H9 (cell line): ENCODE results near the gene SECTM1. TPM values are rescaled to one million over a fixed set of nuclear protein-coding genes. Genes with fewer than 3 reads are reported as not detected.
A peak's percentile ranks its signal among the peaks of the same experiment; 100 is the strongest.

ENCODE experiments used
- DNase-seq: peaks from one replicate; pipeline ENCODE4 v3.0.0-alpha.2; 2017
- H2AFZ ChIP-seq: one replicate; pipeline ENCODE4 v1.6.1; 2013; ENCODE audit warnings: mild to moderate bottlenecking, low read length, control low read depth, moderate library complexity
- H2AK5ac ChIP-seq: 2 replicates; pipeline ENCODE4 v1.6.1; 2013; ENCODE audit warnings: low read length, control low read depth, mixed read lengths; ENCODE audit not compliant: insufficient read length
- H2BK120ac ChIP-seq: one replicate; pipeline ENCODE4 v1.6.1; 2013; ENCODE audit warnings: low read depth, mild to moderate bottlenecking, low read length, control low read depth, inconsistent platforms; ENCODE audit not compliant: poor library complexity, severe bottlenecking
- H2BK12ac ChIP-seq: 2 replicates; pipeline ENCODE4 v1.6.1; 2013; ENCODE audit warnings: low read length, control low read depth, mixed read lengths, low read depth; ENCODE audit not compliant: insufficient read length
- H2BK15ac ChIP-seq: 2 replicates; pipeline ENCODE4 v1.6.1; 2013; ENCODE audit warnings: low read depth, low read length, control low read depth
- H2BK20ac ChIP-seq: one replicate; pipeline ENCODE4 v1.6.1; 2013; ENCODE audit warnings: low read depth, mild to moderate bottlenecking, low read length, control low read depth, inconsistent platforms; ENCODE audit not compliant: poor library complexity, severe bottlenecking
- H2BK5ac ChIP-seq: 2 replicates; pipeline ENCODE4 v1.6.1; 2013; ENCODE audit warnings: low read length, control low read depth, mixed read lengths; ENCODE audit not compliant: insufficient read length
- H3K14ac ChIP-seq: 2 replicates; pipeline ENCODE4 v1.6.1; 2013; ENCODE audit warnings: low read length, control low read depth; ENCODE audit not compliant: insufficient read depth
- H3K18ac ChIP-seq: 2 replicates; pipeline ENCODE4 v1.6.1; 2013; ENCODE audit warnings: low read depth, mild to moderate bottlenecking, mixed read lengths, low read length, control low read depth; ENCODE audit not compliant: insufficient read length
- H3K23ac ChIP-seq: 2 replicates; pipeline ENCODE4 v1.6.1; 2013; ENCODE audit warnings: low read length, control low read depth, mixed read lengths, low read depth; ENCODE audit not compliant: insufficient read length
- H3K23me2 ChIP-seq: 2 replicates; pipeline ENCODE4 v1.6.1; 2013; ENCODE audit warnings: low read depth, mild to moderate bottlenecking, mixed read lengths, low read length, control low read depth; ENCODE audit not compliant: insufficient read length, poor library complexity, severe bottlenecking
- H3K27ac ChIP-seq: 2 replicates; pipeline ENCODE4 v1.5.1; 2013; ENCODE audit warnings: low read length, control low read depth, mixed read lengths, low read depth; ENCODE audit not compliant: insufficient read length
- H3K27me3 ChIP-seq: 2 replicates; pipeline ENCODE4 v1.6.1; 2013; ENCODE audit warnings: low read length, control low read depth, inconsistent platforms; ENCODE audit not compliant: insufficient read depth
- H3K4ac ChIP-seq: 2 replicates; pipeline ENCODE4 v1.6.1; 2013; ENCODE audit warnings: low read depth, mild to moderate bottlenecking, control low read depth, inconsistent platforms, low read length, moderate library complexity
- H3K4me1 ChIP-seq: 2 replicates; pipeline ENCODE4 v1.6.1; 2013; ENCODE audit warnings: low read length, control low read depth, inconsistent platforms; ENCODE audit not compliant: insufficient read depth
- H3K4me2 ChIP-seq: 2 replicates; pipeline ENCODE4 v1.6.1; 2013; ENCODE audit warnings: low read length, control low read depth, mixed read lengths; ENCODE audit not compliant: insufficient read length, insufficient read depth
- H3K56ac ChIP-seq: 2 replicates; pipeline ENCODE4 v1.6.1; 2013; ENCODE audit warnings: low read depth, mild to moderate bottlenecking, mixed read lengths, low read length, control low read depth; ENCODE audit not compliant: insufficient read length
- H3K79me1 ChIP-seq: 2 replicates; pipeline ENCODE4 v1.6.1; 2013; ENCODE audit warnings: low read depth, mild to moderate bottlenecking, moderate library complexity, low read length, control low read depth, inconsistent platforms; ENCODE audit not compliant: insufficient read depth, poor library complexity, severe bottlenecking
- H3K79me2 ChIP-seq: 2 replicates; pipeline ENCODE4 v1.6.1; 2013; ENCODE audit warnings: low read length, control low read depth, inconsistent platforms; ENCODE audit not compliant: insufficient read depth
- H3K9ac ChIP-seq: 2 replicates; pipeline ENCODE4 v1.6.1; 2013; ENCODE audit warnings: low read length, control low read depth, mixed read lengths; ENCODE audit not compliant: insufficient read length; ENCODE audit errors: extremely low read depth
- H3K9me3 ChIP-seq: one replicate; pipeline ENCODE4 v1.6.1; 2013; ENCODE audit warnings: low read depth, low read length, inconsistent platforms; ENCODE audit not compliant: control insufficient read depth
- H3T11ph ChIP-seq: one replicate; pipeline ENCODE4 v1.6.1; 2013; ENCODE audit warnings: mild to moderate bottlenecking, low read length, control low read depth, inconsistent platforms
- H4K20me1 ChIP-seq: one replicate; pipeline ENCODE4 v1.6.1; 2013; ENCODE audit not compliant: control insufficient read depth, insufficient read length, insufficient read depth
- H4K5ac ChIP-seq: 2 replicates; pipeline ENCODE4 v1.6.1; 2013; ENCODE audit warnings: low read depth, mild to moderate bottlenecking, mixed read lengths, low read length, control low read depth; ENCODE audit not compliant: insufficient read length
- H4K8ac ChIP-seq: replicated peaks from 2 replicates; pipeline ENCODE4 v1.6.1; 2013; ENCODE audit warnings: low read length, control low read depth, mixed read lengths, low read depth; ENCODE audit not compliant: insufficient read length
- H4K91ac ChIP-seq: 2 replicates; pipeline ENCODE4 v1.6.1; 2013; ENCODE audit warnings: low read depth, mild to moderate bottlenecking, moderate library complexity, mixed read lengths, low read length, control low read depth; ENCODE audit not compliant: insufficient read length
- H3K27ac Mint-ChIP-seq, 3 experiments: 2 replicates in 2 of 3; 3 replicates in 1 of 3; pipeline ENCODE4 v1.8.0; 2020 to 2021; ENCODE audit warnings: mixed read lengths in 3 of 3, mild to moderate bottlenecking in 1 of 3, moderate library complexity in 1 of 3
- H3K27me3 Mint-ChIP-seq: 2 replicates; pipeline ENCODE4 v1.8.0; 2021; ENCODE audit warnings: low read depth, mild to moderate bottlenecking, moderate library complexity, mixed read lengths
- H3K36me3 Mint-ChIP-seq, 3 experiments: 2 replicates in 2 of 3; 3 replicates in 1 of 3; pipeline ENCODE4 v1.8.0; 2020 to 2021; ENCODE audit warnings: low read depth in 3 of 3, mixed read lengths in 3 of 3; ENCODE audit not compliant: insufficient read depth in 1 of 3
- H3K4me1 Mint-ChIP-seq, 2 experiments: 2 replicates each; pipeline ENCODE4 v1.8.0; 2020; ENCODE audit warnings: mixed read lengths in 2 of 2
- H3K4me3 Mint-ChIP-seq, 2 experiments: 2 replicates in 1 of 2; 3 replicates in 1 of 2; pipeline ENCODE4 v1.8.0; 2020 to 2021; ENCODE audit warnings: mild to moderate bottlenecking in 2 of 2, mixed read lengths in 2 of 2, moderate library complexity in 1 of 2
- H3K9me3 Mint-ChIP-seq, 2 experiments: 2 replicates in 1 of 2; 3 replicates in 1 of 2; pipeline ENCODE4 v1.8.0; 2020; ENCODE audit warnings: mild to moderate bottlenecking in 2 of 2, mixed read lengths in 2 of 2, moderate library complexity in 1 of 2
- CTCF ChIP-seq: fragments of 200-600 bp; sonication (generic); conservative IDR thresholded peaks from 3 replicates; pipeline ENCODE4 v1.8.0; 2021; ENCODE audit warnings: antibody characterized with exemption, mild to moderate bottlenecking
- WGBS: extraction: QIAGEN DNeasy Blood & Tissue Kit; methylation state at CpG from one replicate; pipeline ENCODE4 v1.1.7; 2013; ENCODE audit warnings: missing lambda C conversion rate, low lambda C conversion rate, mixed read lengths; ENCODE audit not compliant: insufficient read length; ENCODE audit errors: extremely low coverage; 5-methylcytosine and 5-hydroxymethylcytosine counted together
- total RNA-seq: library from RNA; stranded (reverse); gene quantifications from 2 replicates; pipeline ENCODE4 v1.2.1, GENCODE V29; 2021

The SECTM1 gene
- total RNA-seq, 1 experiment from 2014 or later: 0.28 TPM

- no peaks in the 10 kb centered on the region for H3K79me1 ChIP-seq
- no peak overlapping the region for H3K23ac ChIP-seq
- DNase-seq: no peak
- no peak overlapping the region for H3K4ac ChIP-seq
- no peak overlapping the region for H3K9ac ChIP-seq
- no peaks in the 10 kb centered on the region for H3K9me3 ChIP-seq
- H3K79me2 ChIP-seq: no peaks in the 10 kb centered on the region
- H3K27ac ChIP-seq: no peak overlapping the region
- H3K4me1 ChIP-seq: no peaks in the 10 kb centered on the region
- no peak overlapping the region for H2BK15ac ChIP-seq
- H3K27me3 ChIP-seq: no peaks in the 10 kb centered on the region
- H2BK120ac ChIP-seq: no peak overlapping the region
- H3K23me2 ChIP-seq: peaks cover 3% of the 10 kb centered on the region
- Mint-ChIP-seq H3K27me3 (peaks cover 19% of the 10 kb centered on the region), H3K9me3 (no peaks in the 10 kb centered on the region), H3K36me3 (no peaks in the 10 kb centered on the region), H3K27ac (no peak overlapping the region), H3K4me3 (peak overlapping the region in 1 of 2 experiments; percentile 26; a peak in 1 of 5 replicates), H3K4me1 (peaks cover 5 to 15% of the 10 kb centered on the region in 2 experiments)
- H2BK12ac ChIP-seq: no peak overlapping the region
- H2BK5ac ChIP-seq: no peak overlapping the region
- no peak for TF ChIP-seq CTCF
- H3K4me2 ChIP-seq: no peak overlapping the region
- H3K14ac ChIP-seq: no peak overlapping the region
- H3K56ac ChIP-seq: no peak overlapping the region
- H2AFZ ChIP-seq: no peak overlapping the region
- H4K5ac ChIP-seq: no peak overlapping the region
- no CpG with 5 or more reads among the region's 29 CpGs for WGBS
- no peak overlapping the region for H4K8ac ChIP-seq
- no peak overlapping the region for H3T11ph ChIP-seq
- H4K91ac ChIP-seq: no peak overlapping the region
- H2BK20ac ChIP-seq: no peak overlapping the region
- no peak overlapping the region for H3K18ac ChIP-seq
- H4K20me1 ChIP-seq: peaks cover 6% of the 10 kb centered on the region
- H2AK5ac ChIP-seq: no peak overlapping the region
Measured at GRCh38 chr17:82316651-82317393, 16.7 kb downstream of the SECTM1 start.
